Body of pancreas (tissue), 4 donors: ENCODE measurements around the gene TNS4. TPM values are rescaled to one million over a fixed set of nuclear protein-coding genes. Genes with fewer than 3 reads are reported as not detected.

Experiments used
- ATAC-seq: fragments of 150-250 bp; one replicate; pipeline ENCODE4 v1.9.1; 2016
- DNase-seq, 4 donors: peaks; one replicate each; pipeline ENCODE4 v3.0.0-alpha.2; 2019
- H3K27ac ChIP-seq, 4 donors: fragments of 200-600 bp; sonication (generic); 1 replicate in 3 of 4; 2 replicates in 1 of 4; pipeline versions ENCODE4 v1.5.1 to v1.6.1; 2016 to 2019; ENCODE audit warnings: mild to moderate bottlenecking in 1 of 4, mixed read lengths in 1 of 4, moderate library complexity in 1 of 4
- H3K27me3 ChIP-seq, 2 donors: fragments of 200-600 bp; sonication (generic); one replicate each; pipeline ENCODE4 v1.6.0; 2016; ENCODE audit warnings: mild to moderate bottlenecking in 1 of 2
- H3K36me3 ChIP-seq, 2 donors: fragments of 200-600 bp; sonication (generic); replicated peaks in 1 of 2; 2 replicates each; pipeline ENCODE4 v1.5.1; 2016; ENCODE audit warnings: low read depth in 2 of 2; ENCODE audit not compliant: insufficient read depth in 1 of 2
- H3K4me1 ChIP-seq: fragments of 200-600 bp; sonication (generic); one replicate; pipeline ENCODE4 v1.6.0; 2016
- H3K4me3 ChIP-seq, 2 donors: fragments of 200-600 bp; sonication (generic); 1 replicate in 1 of 2; 2 replicates in 1 of 2; pipeline ENCODE4 v1.5.1; 2016 to 2019
- H3K9me3 ChIP-seq, 3 donors: fragments of 200-600 bp; sonication (generic); 1 replicate in 2 of 3; 2 replicates in 1 of 3; pipeline ENCODE4 v1.5.1; 2016
- CTCF ChIP-seq, 7 experiments: fragments of 450-650 bp in 4 of 7; fragments of 200-600 bp in 3 of 7; sonication (generic) in 3 of 7; IDR thresholded peaks; one replicate each; pipeline ENCODE4 v1.5.1; 2016 to 2019; ENCODE audit warnings: antibody characterized with exemption in 7 of 7
- POLR2A ChIP-seq, 3 donors: fragments of 450-650 bp; IDR thresholded peaks; one replicate each; pipeline ENCODE4 v1.6.1; 2016; ENCODE audit warnings: antibody characterized with exemption in 3 of 3, mild to moderate bottlenecking in 2 of 3
- WGBS, 2 donors: methylation state at CpG; one replicate each; pipeline ENCODE4 v1.1.5; 2017; 5-methylcytosine and 5-hydroxymethylcytosine counted together
- intact Hi-C: fragments of 100-400 bp; cut with DNase I; formaldehyde crosslinking; loops from one replicate; pipeline ENCODE4 v1.15.1; 2023
- total RNA-seq, 2 donors: library from RNA; depleted of rRNA; stranded (reverse); fragments of >200 nt; gene quantifications; one replicate each; pipeline ENCODE4 v1.1.0, GENCODE V29; 2016

Gene TNS4
- total RNA-seq, 2 donors from 2014 or later, result not detected

GRCh38 chr17:40472733-40473452, 28.5 kb downstream of the TNS4 start:
- intact Hi-C loops, result no loop called here
- no peaks in the 10 kb centered on the region for H3K4me1 ChIP-seq
- TF ChIP-seq CTCF (IDR thresholded peaks at IDR 0.05) (no peak), POLR2A (IDR thresholded peaks at IDR 0.05) (no peak)
- H3K27me3 ChIP-seq, result no peaks in the 10 kb centered on the region
- ATAC-seq (no peak), DNase-seq (no peak)
- H3K9me3 ChIP-seq, result no peaks in the 10 kb centered on the region
- WGBS, 2 donors, result 71 to 78% methylated on average over 3 of the region's 3 CpGs
- H3K4me3 ChIP-seq, result no peak overlapping the region
- H3K36me3 ChIP-seq, result no peaks in the 10 kb centered on the region
- no peak overlapping the region for H3K27ac ChIP-seq

DNA sequence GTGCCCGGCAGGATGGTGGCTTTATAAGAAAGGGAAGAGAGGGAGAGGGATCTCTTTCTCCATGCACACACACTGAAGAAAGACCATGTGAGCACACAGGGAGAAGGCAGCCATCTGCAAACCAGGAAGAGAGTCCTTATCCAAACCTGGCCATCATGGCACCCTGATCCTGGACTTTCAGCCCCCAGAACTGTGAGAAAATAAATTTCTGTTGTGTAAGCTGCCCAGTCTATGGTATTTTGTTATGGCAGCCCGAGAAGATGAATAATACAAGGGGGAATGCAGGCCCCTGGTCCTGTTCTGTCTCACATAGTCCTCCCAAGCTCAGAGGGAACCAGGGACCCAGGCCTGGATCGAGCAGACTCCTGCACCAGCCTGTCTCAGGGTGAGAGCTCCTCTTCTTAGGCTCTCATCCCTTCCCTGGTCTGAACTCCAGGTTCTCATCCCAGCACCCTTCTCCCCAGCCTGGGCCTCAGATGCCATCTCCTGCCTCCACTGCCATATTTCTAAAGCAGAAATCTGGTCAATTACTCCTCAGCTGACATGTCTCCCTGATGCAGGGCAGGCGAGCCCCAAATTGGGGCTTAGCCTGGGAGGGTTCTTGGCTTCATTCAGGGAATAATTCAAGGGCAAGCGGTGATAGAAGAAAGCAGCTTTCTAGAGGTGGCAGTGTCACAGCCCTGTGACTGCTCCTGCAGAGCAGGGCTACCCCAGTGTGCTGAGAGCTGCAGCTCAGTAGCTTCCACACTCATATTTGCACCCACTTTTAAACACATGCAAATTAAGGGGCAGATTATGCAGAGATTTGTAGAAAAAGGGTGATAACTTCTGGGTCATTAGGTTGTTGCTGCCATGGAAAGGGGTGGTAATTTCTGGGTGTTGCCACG, 29.3 kb downstream of the TNS4 start:
- no peak overlapping the region for H3K4me3 ChIP-seq
- no peak for TF ChIP-seq CTCF (IDR thresholded peaks at IDR 0.05)
- TF ChIP-seq POLR2A (IDR thresholded peaks at IDR 0.05), result no peak
- DNase-seq, result no peak
- no peaks in the 10 kb centered on the region for H3K36me3 ChIP-seq
- 82 to 83% methylated on average over 4 to 6 of the region's 6 CpGs for WGBS, 2 donors
- no peaks in the 10 kb centered on the region for H3K27me3 ChIP-seq
- intact Hi-C loops, result no loop called here
- H3K4me1 ChIP-seq, result no peaks in the 10 kb centered on the region
- H3K9me3 ChIP-seq, result no peaks in the 10 kb centered on the region
- ATAC-seq, result no peak
- no peak overlapping the region for H3K27ac ChIP-seq

DNA sequence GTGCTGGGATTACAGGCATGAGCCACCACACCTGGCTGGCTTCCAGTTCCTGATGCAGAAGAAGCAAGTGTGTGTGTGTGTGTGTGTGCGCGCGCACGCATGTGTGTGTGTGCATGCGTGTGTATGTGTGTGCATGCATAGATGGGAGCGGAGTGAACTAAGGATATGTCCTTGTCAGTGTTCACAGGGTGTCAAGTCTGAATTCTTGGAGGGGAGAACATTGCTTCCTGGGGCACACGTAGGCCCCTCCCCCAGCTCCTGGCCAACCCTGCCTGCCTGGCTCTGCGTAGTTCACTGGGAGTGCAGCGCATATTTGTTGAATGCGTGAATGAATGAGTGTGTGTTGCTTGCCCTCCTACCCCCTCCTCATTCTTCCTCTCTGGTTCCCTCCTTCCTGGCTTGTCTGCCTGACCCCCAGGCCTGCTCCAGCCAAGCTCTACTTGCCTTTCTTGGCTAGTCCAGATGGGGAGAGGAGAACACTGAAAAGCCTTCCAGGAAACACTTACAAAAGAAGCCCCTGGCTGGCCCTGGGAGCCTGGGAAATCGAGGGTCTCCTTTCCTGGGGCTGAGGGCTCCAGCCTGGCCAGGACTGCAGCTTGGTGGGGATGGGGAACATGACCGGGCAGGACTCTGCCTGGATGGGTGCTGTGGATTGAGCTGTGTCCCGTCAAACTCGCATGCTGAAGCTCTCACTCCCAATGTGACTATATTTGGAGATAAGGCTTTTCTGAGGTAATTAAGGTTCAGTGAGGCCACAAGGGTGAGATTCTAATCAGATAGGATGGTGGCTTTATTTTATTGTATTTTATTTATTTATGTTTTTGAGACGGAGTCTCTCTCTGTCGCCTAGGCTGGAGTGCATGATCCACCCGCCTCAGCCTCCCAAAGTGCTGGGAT, 30.2 kb downstream of the TNS4 start:
- TF ChIP-seq CTCF (IDR thresholded peaks at IDR 0.05) (no peak), POLR2A (IDR thresholded peaks at IDR 0.05) (no peak)
- no peak for DNase-seq
- 77 to 86% methylated on average over 15 to 17 of the region's 17 CpGs for WGBS, 2 donors
- no peaks in the 10 kb centered on the region for H3K36me3 ChIP-seq
- intact Hi-C loops, result no loop called here
- H3K4me3 ChIP-seq, result no peak overlapping the region
- ATAC-seq, result no peak
- no peak overlapping the region for H3K27ac ChIP-seq
- no peaks in the 10 kb centered on the region for H3K9me3 ChIP-seq
- H3K4me1 ChIP-seq, result no peaks in the 10 kb centered on the region
- H3K27me3 ChIP-seq, result no peaks in the 10 kb centered on the region

GRCh38 chr17:40469805-40470675, 31.4 kb downstream of the TNS4 start:
- WGBS, 2 donors, result 60 to 64% methylated on average over 2 to 4 of the region's 4 CpGs
- no peak overlapping the region for H3K4me3 ChIP-seq
- no peaks in the 10 kb centered on the region for H3K4me1 ChIP-seq
- no peak for TF ChIP-seq POLR2A (IDR thresholded peaks at IDR 0.05)
- TF ChIP-seq CTCF (IDR thresholded peaks at IDR 0.05), result no peak
- no peaks in the 10 kb centered on the region for H3K36me3 ChIP-seq
- ATAC-seq (no peak), DNase-seq (no peak)
- H3K27ac ChIP-seq, result no peak overlapping the region
- no peaks in the 10 kb centered on the region for H3K9me3 ChIP-seq
- intact Hi-C loops, result no loop called here
- H3K27me3 ChIP-seq, result no peaks in the 10 kb centered on the region
